ENCODE results near the gene ATP5MK.

DNA sequence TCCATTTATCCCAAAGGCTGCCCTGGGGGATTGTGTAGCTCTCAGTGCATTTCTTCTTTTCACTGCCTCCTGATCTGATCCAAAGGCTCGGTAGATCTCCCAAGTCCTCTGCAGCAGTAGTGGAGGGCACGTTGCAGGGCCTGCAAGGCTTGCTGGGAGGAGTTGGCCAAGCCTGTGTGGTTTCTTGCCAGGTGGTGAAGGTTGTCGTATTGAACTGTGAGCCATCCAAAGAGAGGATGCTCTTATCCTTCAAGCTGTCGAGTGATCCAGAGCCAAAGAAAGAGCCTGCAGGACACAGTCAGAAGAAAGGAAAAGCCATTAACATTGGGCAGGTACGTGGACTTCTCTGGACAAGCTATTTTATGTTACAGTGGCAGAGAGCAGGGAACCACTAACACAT is 21.3 kb upstream of the ATP5MK start:
- TF ChIP-seq, protein P1, sequence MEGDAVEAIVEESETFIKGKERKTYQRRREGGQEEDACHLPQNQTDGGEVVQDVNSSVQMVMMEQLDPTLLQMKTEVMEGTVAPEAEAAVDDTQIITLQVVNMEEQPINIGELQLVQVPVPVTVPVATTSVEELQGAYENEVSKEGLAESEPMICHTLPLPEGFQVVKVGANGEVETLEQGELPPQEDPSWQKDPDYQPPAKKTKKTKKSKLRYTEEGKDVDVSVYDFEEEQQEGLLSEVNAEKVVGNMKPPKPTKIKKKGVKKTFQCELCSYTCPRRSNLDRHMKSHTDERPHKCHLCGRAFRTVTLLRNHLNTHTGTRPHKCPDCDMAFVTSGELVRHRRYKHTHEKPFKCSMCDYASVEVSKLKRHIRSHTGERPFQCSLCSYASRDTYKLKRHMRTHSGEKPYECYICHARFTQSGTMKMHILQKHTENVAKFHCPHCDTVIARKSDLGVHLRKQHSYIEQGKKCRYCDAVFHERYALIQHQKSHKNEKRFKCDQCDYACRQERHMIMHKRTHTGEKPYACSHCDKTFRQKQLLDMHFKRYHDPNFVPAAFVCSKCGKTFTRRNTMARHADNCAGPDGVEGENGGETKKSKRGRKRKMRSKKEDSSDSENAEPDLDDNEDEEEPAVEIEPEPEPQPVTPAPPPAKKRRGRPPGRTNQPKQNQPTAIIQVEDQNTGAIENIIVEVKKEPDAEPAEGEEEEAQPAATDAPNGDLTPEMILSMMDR (IDR thresholded peaks at IDR 0.05) = no peak
- no peak for TF ChIP-seq TCF7L2 (IDR thresholded peaks at IDR 0.05; ENCODE audit: low read depth, low read length)

Data from Panc1 (cell line).